Stimulated activated CD4-positive, alpha-beta T cell treated with anti-CD3 and anti-CD28 coated beads, Interleukin-12 subunit alpha, Interleukin-12 subunit beta, amount 100 ng/mL, for 24 hours (primary cell): Measurements from ENCODE around the gene ILF2.

ENCODE experiments used
- DNase-seq, 2 experiments: peaks; one replicate each; pipeline ENCODE4 v3.0.0-alpha.2; 2020; ENCODE audit warnings: low read depth in 2 of 2

ILF2 gene

GRCh38 chr1:153627715-153628626 is 42.8 kb downstream of the ILF2 start, which contains the start of gene S100A1:
Gene S100A1, plus strand, starts transcription at chr1:153628434. Its CDS starts 2,088 bp downstream, at chr1:153630522.
- no peak for DNase-seq

- DNase-seq: no peak
These were observed 43.7 kb downstream of the ILF2 start, which contains the start of gene S100A13 for GRCh38 chr1:153626904-153627714. Gene S100A13, minus strand, starts transcription at chr1:153627505. Its CDS starts 1,033 bp downstream, at chr1:153626472.

GRCh38 chr1:153626477-153626903 is 44.3 kb downstream of the ILF2 start:
- DNase-seq: no peak

GRCh38 chr1:153624965-153625611 is 45.7 kb downstream of the ILF2 start:
- DNase-seq: no peak

- DNase-seq: no peak
These were observed 47.7 kb downstream of the ILF2 start for GRCh38 chr1:153623101-153623500.

- no peak for DNase-seq
These were observed 51.6 kb downstream of the ILF2 start for GRCh38 chr1:153619171-153619570.

GRCh38 chr1:153617663-153618062 is 53.1 kb downstream of the ILF2 start:
- DNase-seq: no peak

- no peak for DNase-seq
These were observed 53.9 kb downstream of the ILF2 start for GRCh38 chr1:153616917-153617311.

- DNase-seq: no peak
These were observed 54.5 kb downstream of the ILF2 start, which contains the start of gene S100A14 for GRCh38 chr1:153616144-153616916. Gene S100A14, minus strand, starts transcription at chr1:153616325. Its CDS starts 467 bp downstream, at chr1:153615858.

GRCh38 chr1:153615406-153615805 is 55.4 kb downstream of the ILF2 start:
- DNase-seq: no peak

- DNase-seq: no peak
These were observed 55.9 kb downstream of the ILF2 start for GRCh38 chr1:153614906-153615305.

GRCh38 chr1:153614189-153614900 is 56.4 kb downstream of the ILF2 start:
- no peak for DNase-seq

- no peak for DNase-seq
These were observed 57.4 kb downstream of the ILF2 start for GRCh38 chr1:153613406-153613805.

GRCh38 chr1:153612755-153613331 is 58.0 kb downstream of the ILF2 start, which contains the start of gene S100A16:
Gene S100A16, minus strand, starts transcription at chr1:153613137. Its CDS starts 4,986 bp downstream, at chr1:153608151.
- no peak for DNase-seq

GRCh38 chr1:153612111-153612754 is 58.6 kb downstream of the ILF2 start:
- DNase-seq: no peak
